OCI-LY1 (cell line): ENCODE results near the gene MFAP2.
"Not testable (repeated sequence)": the region's sequence is repeated elsewhere in the genome, so short reads cannot be mapped to it uniquely, and the experiment has no call there.

Source experiments
- H2AFZ ChIP-seq: fragments of 200-600 bp; sonication (generic), shearing (Covaris generic); 2 replicates; pipeline ENCODE4 v1.6.0; 2014; ENCODE audit warnings: antibody characterized with exemption, mild to moderate bottlenecking, low read length
- H3F3A ChIP-seq: fragments of 200-600 bp; sonication (generic), shearing (Covaris generic); 2 replicates; pipeline ENCODE4 v1.6.0; 2014; ENCODE audit warnings: mild to moderate bottlenecking, antibody characterized with exemption, low read length, moderate library complexity; ENCODE audit not compliant: insufficient read depth
- H3K27ac ChIP-seq: fragments of 200-600 bp; sonication (generic); 2 replicates; pipeline ENCODE4 v1.5.1; 2014; ENCODE audit warnings: low read length, mixed run types, mild to moderate bottlenecking, low read depth; ENCODE audit not compliant: poor library complexity, severe bottlenecking
- H3K27me3 ChIP-seq: fragments of 200-600 bp; sonication (generic); 2 replicates; pipeline ENCODE4 v1.6.0; 2014; ENCODE audit warnings: antibody characterized with exemption, mild to moderate bottlenecking, low read length, moderate library complexity; ENCODE audit not compliant: insufficient read depth
- H3K36me3 ChIP-seq: fragments of 200-600 bp; sonication (generic); 2 replicates; pipeline ENCODE4 v1.6.1; 2014; ENCODE audit warnings: mild to moderate bottlenecking, antibody characterized with exemption, low read length, moderate library complexity, mixed read lengths; ENCODE audit not compliant: insufficient read depth
- H3K4me1 ChIP-seq: fragments of 200-600 bp; sonication (generic); 2 replicates; pipeline ENCODE4 v1.5.1; 2014; ENCODE audit warnings: mild to moderate bottlenecking, low read length, moderate library complexity; ENCODE audit not compliant: insufficient read depth, severe bottlenecking
- H3K4me2 ChIP-seq: fragments of 200-600 bp; sonication (generic), shearing (Covaris generic); 2 replicates; pipeline ENCODE4 v1.6.1; 2014; ENCODE audit warnings: low read length
- H3K4me3 ChIP-seq: fragments of 200-600 bp; sonication (generic); 2 replicates; pipeline ENCODE4 v1.5.1; 2014; ENCODE audit warnings: low read length, low read depth, mild to moderate bottlenecking, mixed read lengths; ENCODE audit not compliant: poor library complexity, severe bottlenecking
- H3K79me2 ChIP-seq: fragments of 200-600 bp; shearing (Covaris generic); 2 replicates; pipeline ENCODE4 v1.6.1; 2016; ENCODE audit warnings: mixed run types, low read length, mixed read lengths; ENCODE audit not compliant: insufficient read depth
- H3K9ac ChIP-seq: fragments of 200-600 bp; sonication (generic), shearing (Covaris generic); 2 replicates; pipeline ENCODE4 v1.6.1; 2014; ENCODE audit warnings: mild to moderate bottlenecking, low read length, mixed read lengths
- H3K9me2 ChIP-seq: fragments of 200-600 bp; sonication (generic), shearing (Covaris generic); 2 replicates; pipeline ENCODE4 v1.6.1; 2014; ENCODE audit warnings: low read depth, mild to moderate bottlenecking, low read length, mixed read lengths
- H3K9me3 ChIP-seq: fragments of 200-600 bp; shearing (Covaris generic); 2 replicates; pipeline ENCODE4 v1.6.1; 2014; ENCODE audit warnings: low read length, mixed read lengths
- H4K20me1 ChIP-seq: fragments of 200-600 bp; sonication (generic), shearing (Covaris generic); 2 replicates; pipeline ENCODE4 v1.6.0; 2016; ENCODE audit warnings: mild to moderate bottlenecking, low read length; ENCODE audit not compliant: insufficient read depth
- EZH2 ChIP-seq: fragments of 200-600 bp; sonication (generic), shearing (Covaris generic); IDR thresholded peaks from 2 replicates; pipeline ENCODE4 v1.8.0; 2017; ENCODE audit warnings: borderline replicate concordance, mixed run types, mild to moderate bottlenecking, antibody characterized with exemption, low read length, moderate library complexity, mixed read lengths
- TF ChIP-seq, protein P1 (sequence below): fragments of 200-600 bp; sonication (generic), shearing (Covaris generic); IDR thresholded peaks from 2 replicates; pipeline ENCODE4 v1.5.1; 2017; ENCODE audit warnings: mild to moderate bottlenecking, antibody characterized with exemption, low read length, moderate library complexity, mixed read lengths

Gene MFAP2

DNA sequence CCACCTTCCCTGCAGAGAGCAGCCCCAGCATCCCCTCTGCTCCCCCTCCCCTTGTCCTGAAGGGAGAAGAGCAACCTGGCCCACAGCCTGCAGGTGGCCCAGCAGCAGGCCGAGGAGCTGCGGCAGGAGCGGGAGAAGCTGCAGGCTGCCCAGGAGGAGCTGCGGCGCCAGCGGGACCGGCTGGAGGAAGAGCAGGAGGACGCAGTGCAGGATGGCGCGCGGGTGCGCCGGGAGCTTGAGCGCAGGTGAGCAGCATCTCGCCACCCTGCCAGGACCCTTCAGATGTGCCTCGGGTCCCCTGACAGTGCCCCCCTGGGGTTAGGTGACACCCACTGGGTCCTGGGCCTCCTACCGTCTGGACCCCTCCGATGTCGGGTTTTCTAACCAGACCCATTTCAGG lies 36.4 kb downstream of the MFAP2 start:
- H3F3A ChIP-seq, result no peaks in the 10 kb centered on the region
- no peaks in the 10 kb centered on the region for H4K20me1 ChIP-seq
- no peaks in the 10 kb centered on the region for H3K9me3 ChIP-seq
- H3K4me2 ChIP-seq, result no peak overlapping the region
- TF ChIP-seq, protein P1, sequence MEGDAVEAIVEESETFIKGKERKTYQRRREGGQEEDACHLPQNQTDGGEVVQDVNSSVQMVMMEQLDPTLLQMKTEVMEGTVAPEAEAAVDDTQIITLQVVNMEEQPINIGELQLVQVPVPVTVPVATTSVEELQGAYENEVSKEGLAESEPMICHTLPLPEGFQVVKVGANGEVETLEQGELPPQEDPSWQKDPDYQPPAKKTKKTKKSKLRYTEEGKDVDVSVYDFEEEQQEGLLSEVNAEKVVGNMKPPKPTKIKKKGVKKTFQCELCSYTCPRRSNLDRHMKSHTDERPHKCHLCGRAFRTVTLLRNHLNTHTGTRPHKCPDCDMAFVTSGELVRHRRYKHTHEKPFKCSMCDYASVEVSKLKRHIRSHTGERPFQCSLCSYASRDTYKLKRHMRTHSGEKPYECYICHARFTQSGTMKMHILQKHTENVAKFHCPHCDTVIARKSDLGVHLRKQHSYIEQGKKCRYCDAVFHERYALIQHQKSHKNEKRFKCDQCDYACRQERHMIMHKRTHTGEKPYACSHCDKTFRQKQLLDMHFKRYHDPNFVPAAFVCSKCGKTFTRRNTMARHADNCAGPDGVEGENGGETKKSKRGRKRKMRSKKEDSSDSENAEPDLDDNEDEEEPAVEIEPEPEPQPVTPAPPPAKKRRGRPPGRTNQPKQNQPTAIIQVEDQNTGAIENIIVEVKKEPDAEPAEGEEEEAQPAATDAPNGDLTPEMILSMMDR, result no peak
- TF ChIP-seq EZH2, result no peak
- no peak overlapping the region for H3K27ac ChIP-seq
- no peak overlapping the region for H3K9ac ChIP-seq
- no peaks in the 10 kb centered on the region for H3K36me3 ChIP-seq
- H3K79me2 ChIP-seq, result no peaks in the 10 kb centered on the region
- H3K27me3 ChIP-seq, result no peaks in the 10 kb centered on the region
- no peak overlapping the region for H3K4me3 ChIP-seq
- no peaks in the 10 kb centered on the region for H3K9me2 ChIP-seq
- H2AFZ ChIP-seq, result no peak overlapping the region
- no peaks in the 10 kb centered on the region for H3K4me1 ChIP-seq

DNA sequence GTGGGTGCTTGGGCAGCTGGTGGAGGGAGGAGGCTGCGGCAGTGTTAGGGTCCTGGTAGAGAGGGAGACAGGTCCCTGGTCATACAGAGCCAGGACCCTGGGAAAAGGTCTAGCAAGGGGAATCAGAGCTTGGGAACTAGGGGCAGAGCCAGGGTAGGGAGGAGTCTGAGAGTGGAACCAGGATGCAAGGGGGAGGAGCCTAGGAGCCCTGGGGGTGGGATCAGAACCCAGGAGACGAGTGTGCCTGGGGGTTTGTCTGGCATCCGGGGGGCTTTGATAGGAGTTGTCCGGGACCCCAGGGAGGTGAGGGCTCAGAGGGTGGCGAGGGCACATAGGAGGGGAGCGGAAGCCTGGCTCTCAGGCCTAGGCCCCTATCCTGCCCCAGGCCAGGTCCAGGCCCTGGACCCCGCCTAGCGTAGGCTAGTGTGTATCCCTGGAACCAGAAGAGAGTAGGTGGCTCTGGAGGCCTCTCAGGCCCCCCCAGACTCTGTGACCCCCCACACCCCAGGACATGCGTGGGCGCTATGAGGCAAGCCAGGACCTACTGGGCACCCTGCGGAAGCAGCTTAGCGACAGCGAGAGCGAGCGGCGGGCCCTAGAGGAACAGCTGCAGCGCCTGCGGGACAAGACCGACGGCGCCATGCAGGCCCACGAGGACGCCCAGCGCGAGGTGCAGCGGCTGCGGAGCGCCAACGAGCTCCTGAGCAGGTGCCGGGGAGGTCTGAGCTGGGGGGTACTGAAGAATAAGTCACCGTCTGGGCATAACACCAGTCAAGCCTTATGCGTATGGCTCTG lies 40.8 kb downstream of the MFAP2 start:
- not testable (repeated sequence) for H3K27ac ChIP-seq, H3K4me2 ChIP-seq, H3K79me2 ChIP-seq, H3K4me1 ChIP-seq, H3K4me3 ChIP-seq, H3K9me3 ChIP-seq, H2AFZ ChIP-seq, H3K9ac ChIP-seq, H3K9me2 ChIP-seq, H3K27me3 ChIP-seq, H3F3A ChIP-seq, H3K36me3 ChIP-seq, H4K20me1 ChIP-seq

DNA sequence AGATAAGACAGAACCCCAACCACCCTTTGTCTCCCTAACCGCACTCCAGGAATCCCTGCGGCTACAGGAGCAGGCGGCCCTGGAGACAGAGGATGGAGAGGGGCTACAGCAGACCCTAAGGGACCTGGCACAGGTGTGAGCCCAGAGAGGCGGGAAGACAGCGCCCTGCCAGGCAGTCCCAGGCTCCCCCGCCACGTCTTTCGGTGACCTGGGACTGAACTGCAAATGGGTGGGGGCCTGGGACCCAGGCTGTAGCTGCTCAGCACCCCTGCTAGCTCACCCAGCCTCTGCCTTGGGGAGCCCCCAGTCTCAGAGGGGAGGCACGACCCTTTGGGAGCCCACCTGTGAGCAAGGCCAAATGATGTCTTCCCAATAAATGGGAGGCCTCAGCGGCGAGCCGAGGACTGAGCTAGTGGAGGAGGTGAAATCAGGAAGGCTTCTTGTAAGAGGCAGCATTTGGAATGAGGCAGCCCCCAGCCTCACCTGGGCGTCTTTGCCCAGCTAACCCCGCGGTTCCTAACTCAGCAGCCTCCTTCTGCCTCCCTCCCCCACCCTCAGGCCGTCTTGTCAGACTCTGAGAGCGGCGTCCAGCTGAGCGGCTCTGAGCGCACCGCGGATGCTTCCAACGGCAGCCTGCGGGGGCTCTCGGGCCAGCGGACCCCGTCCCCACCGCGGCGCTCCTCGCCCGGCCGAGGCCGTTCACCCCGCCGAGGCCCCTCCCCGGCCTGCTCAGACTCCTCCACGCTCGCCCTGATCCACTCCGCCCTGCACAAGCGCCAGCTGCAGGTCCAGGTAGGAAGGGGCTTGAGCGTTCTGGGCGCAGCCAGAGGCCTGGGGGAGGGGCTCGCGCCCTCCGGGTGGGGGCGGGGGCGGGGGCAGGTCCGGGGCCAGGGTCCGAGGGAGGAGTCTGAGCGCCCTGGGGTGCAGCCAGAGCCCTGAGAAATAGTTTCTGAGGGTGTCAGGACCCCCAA lies 41.8 kb downstream of the MFAP2 start:
- H2AFZ ChIP-seq, result no peak overlapping the region
- H4K20me1 ChIP-seq, result no peaks in the 10 kb centered on the region
- H3F3A ChIP-seq, result no peaks in the 10 kb centered on the region
- no peaks in the 10 kb centered on the region for H3K36me3 ChIP-seq
- no peaks in the 10 kb centered on the region for H3K79me2 ChIP-seq
- H3K4me1 ChIP-seq, result no peaks in the 10 kb centered on the region
- no peaks in the 10 kb centered on the region for H3K27me3 ChIP-seq
- H3K27ac ChIP-seq, result no peak overlapping the region
- H3K4me2 ChIP-seq, result no peak overlapping the region
- TF ChIP-seq, protein P1, result no peak
- TF ChIP-seq EZH2, result no peak
- H3K9me3 ChIP-seq, result no peaks in the 10 kb centered on the region
- H3K9ac ChIP-seq, result no peak overlapping the region
- H3K4me3 ChIP-seq, result no peak overlapping the region
- H3K9me2 ChIP-seq, result no peaks in the 10 kb centered on the region

DNA sequence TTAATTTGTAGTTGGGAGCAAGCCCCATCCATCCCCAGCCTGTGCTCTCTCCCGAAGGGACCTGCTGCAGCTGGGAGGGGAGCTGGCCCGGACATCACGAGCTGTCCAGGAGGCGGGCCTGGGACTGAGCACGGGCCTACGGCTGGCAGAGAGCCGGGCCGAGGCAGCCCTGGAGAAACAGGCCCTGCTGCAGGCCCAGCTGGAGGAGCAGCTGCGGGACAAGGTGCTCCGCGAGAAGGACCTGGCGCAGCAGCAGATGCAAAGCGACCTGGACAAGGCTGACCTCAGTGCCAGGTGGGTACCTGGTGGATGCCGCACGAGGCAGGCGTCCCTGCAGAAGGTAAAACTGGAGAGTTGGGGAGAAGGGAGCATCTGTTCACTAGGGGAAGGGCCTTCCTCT lies 43.8 kb downstream of the MFAP2 start:
- not testable (repeated sequence) for H3K9ac ChIP-seq, H3K4me3 ChIP-seq, H3K9me2 ChIP-seq, H3K27ac ChIP-seq, H3K36me3 ChIP-seq, H3F3A ChIP-seq, H3K27me3 ChIP-seq, H3K9me3 ChIP-seq, H3K79me2 ChIP-seq, H2AFZ ChIP-seq, H3K4me2 ChIP-seq, H4K20me1 ChIP-seq, H3K4me1 ChIP-seq

DNA sequence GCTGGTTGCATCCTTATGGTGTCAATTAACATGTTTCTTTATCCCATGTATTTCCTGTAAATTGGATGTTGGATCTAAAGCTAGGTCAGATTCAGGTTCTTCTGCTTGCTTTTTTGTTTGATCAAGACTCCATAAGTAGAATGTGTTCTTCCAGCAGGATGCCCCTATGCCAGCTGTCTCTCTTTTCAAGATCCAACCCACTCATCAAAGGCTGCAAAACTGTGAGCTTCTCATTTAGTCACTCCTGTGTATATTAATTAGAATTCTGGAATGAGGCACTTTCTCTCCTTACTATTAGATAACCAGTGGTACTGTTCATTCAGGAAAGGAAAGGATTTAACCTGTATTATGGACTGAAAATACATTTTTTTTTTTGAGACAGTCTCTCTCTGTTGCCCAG lies 46.5 kb downstream of the MFAP2 start:
- not testable (repeated sequence) for H3K9me3 ChIP-seq, H3K36me3 ChIP-seq, H3K9ac ChIP-seq, H3K27me3 ChIP-seq, H2AFZ ChIP-seq, H3K4me2 ChIP-seq, H3K27ac ChIP-seq, H3K9me2 ChIP-seq, H3F3A ChIP-seq, H3K4me1 ChIP-seq, H3K79me2 ChIP-seq, H3K4me3 ChIP-seq, H4K20me1 ChIP-seq
